ENCODE data around the gene UPF2.
"Not testable (repeated sequence)": the region's sequence is repeated elsewhere in the genome, so short reads cannot be mapped to it uniquely, and the experiment has no call there.

Gene UPF2

GRCh38 chr10:12020574-12020973 lies 22.0 kb downstream of the UPF2 start:
- H3K4me3 ChIP-seq (replicated peaks; ENCODE audit: low read depth, low read length): no peak overlapping the region
- no peak for TF ChIP-seq CTCF (IDR thresholded peaks at IDR 0.05; ENCODE audit: low read depth, low read length, missing control alignments)
- DNase-seq (ENCODE audit: extremely low read depth, low read depth): no peak

GRCh38 chr10:12019283-12019971 lies 23.2 kb downstream of the UPF2 start:
- no peak for TF ChIP-seq CTCF (IDR thresholded peaks at IDR 0.05; ENCODE audit: low read depth, low read length, missing control alignments)
- no peak for DNase-seq (ENCODE audit: extremely low read depth, low read depth)

GRCh38 chr10:12018438-12019282 lies 23.9 kb downstream of the UPF2 start:
- no peak overlapping the region for H3K4me3 ChIP-seq (replicated peaks; ENCODE audit: low read depth, low read length)
- no peak for TF ChIP-seq CTCF (IDR thresholded peaks at IDR 0.05; ENCODE audit: low read depth, low read length, missing control alignments)
- no peak for DNase-seq (ENCODE audit: extremely low read depth, low read depth)

More at GRCh38 chr10:12019283-12019971, 23.2 kb downstream of the UPF2 start:
- H3K4me3 ChIP-seq (replicated peaks; ENCODE audit: low read depth, low read length): no peak overlapping the region

- no peak overlapping the region for H3K4me3 ChIP-seq (replicated peaks; ENCODE audit: low read depth, low read length)
- no peak for TF ChIP-seq CTCF (IDR thresholded peaks at IDR 0.05; ENCODE audit: low read depth, low read length, missing control alignments)
- DNase-seq (ENCODE audit: extremely low read depth, low read depth): no peak
Observed at GRCh38 chr10:12013926-12014325, 28.7 kb downstream of the UPF2 start.

GRCh38 chr10:12013391-12013790 lies 29.2 kb downstream of the UPF2 start:
- DNase-seq (ENCODE audit: extremely low read depth, low read depth); H3K4me3 ChIP-seq (replicated peaks; ENCODE audit: low read depth, low read length): not testable (repeated sequence)

GRCh38 chr10:12010353-12010752 lies 32.3 kb downstream of the UPF2 start:
- TF ChIP-seq CTCF (IDR thresholded peaks at IDR 0.05; ENCODE audit: low read depth, low read length, missing control alignments): no peak
- no peak for DNase-seq (ENCODE audit: extremely low read depth, low read depth)
- H3K4me3 ChIP-seq (replicated peaks; ENCODE audit: low read depth, low read length): no peak overlapping the region

GRCh38 chr10:12008842-12009241 lies 33.8 kb downstream of the UPF2 start:
- not testable (repeated sequence) for H3K4me3 ChIP-seq (replicated peaks; ENCODE audit: low read depth, low read length); DNase-seq (ENCODE audit: extremely low read depth, low read depth)
